Gastroesophageal sphincter (tissue), 4 donors: ENCODE results near the gene GNL3. TPM values are rescaled to one million over a fixed set of nuclear protein-coding genes. Genes with fewer than 3 reads are reported as not detected.

ENCODE experiments used
- ATAC-seq: fragments of 150-250 bp; one replicate; pipeline ENCODE4 v1.9.1; 2016; ENCODE audit warnings: mild to moderate bottlenecking, moderate library complexity
- H3K27ac ChIP-seq, 4 donors: fragments of 200-600 bp; sonication (generic) in 3 of 4; 1 replicate in 3 of 4; 2 replicates in 1 of 4; pipeline ENCODE4 v1.5.1; 2016 to 2019
- H3K27me3 ChIP-seq: fragments of 200-600 bp; sonication (generic); one replicate; pipeline ENCODE4 v1.5.1; 2019
- H3K36me3 ChIP-seq, 2 donors: fragments of 200-600 bp; sonication (generic); one replicate each; pipeline ENCODE4 v1.5.1; 2019; ENCODE audit warnings: control low read depth in 1 of 2
- H3K4me1 ChIP-seq, 3 donors: fragments of 200-600 bp; sonication (generic); 1 replicate in 2 of 3; 2 replicates in 1 of 3; pipeline ENCODE4 v1.5.1; 2016 to 2019; ENCODE audit warnings: control low read depth in 2 of 3
- H3K4me3 ChIP-seq, 2 donors: fragments of 200-600 bp; sonication (generic); one replicate each; pipeline ENCODE4 v1.5.1; 2019; ENCODE audit warnings: mild to moderate bottlenecking in 1 of 2, moderate library complexity in 1 of 2
- H3K9me3 ChIP-seq, 3 donors: fragments of 200-600 bp; sonication (generic); one replicate each; pipeline ENCODE4 v1.5.1; 2017 to 2019; ENCODE audit warnings: control low read depth in 2 of 3
- CTCF ChIP-seq, 4 experiments: fragments of 200-600 bp in 2 of 4; fragments of 450-650 bp in 2 of 4; sonication (generic) in 1 of 4; IDR thresholded peaks; one replicate each; pipeline ENCODE4 v1.5.1; 2017 to 2019; ENCODE audit warnings: antibody characterized with exemption in 4 of 4, mild to moderate bottlenecking in 2 of 4, moderate library complexity in 2 of 4
- EP300 ChIP-seq: sonication (generic); formaldehyde crosslinking; IDR thresholded peaks from one replicate; pipeline ENCODE4 v1.6.1; 2017; ENCODE audit warnings: antibody characterized with exemption, mild to moderate bottlenecking
- POLR2A ChIP-seq, 2 donors: fragments of 450-650 bp; IDR thresholded peaks; one replicate each; pipeline ENCODE4 v1.6.1; 2017; ENCODE audit warnings: antibody characterized with exemption in 2 of 2, mild to moderate bottlenecking in 2 of 2, moderate library complexity in 1 of 2
- POLR2AphosphoS5 ChIP-seq: sonication (generic); formaldehyde crosslinking; IDR thresholded peaks from one replicate; pipeline ENCODE4 v1.6.1; 2017; ENCODE audit warnings: antibody characterized with exemption
- WGBS, 2 donors: methylation state at CpG; one replicate each; pipeline ENCODE4 v1.1.5; 2018; ENCODE audit warnings: low coverage in 1 of 2; 5-methylcytosine and 5-hydroxymethylcytosine counted together
- total RNA-seq, 4 donors: library from RNA; depleted of rRNA; stranded (reverse); fragments of >200 nt; gene quantifications; one replicate each; pipeline ENCODE4 v1.1.0, GENCODE V29; 2016

Gene GNL3
- total RNA-seq, 4 donors from 2014 or later: 36.4 to 83.7 (median 51.7) TPM

- no peak overlapping the region for H3K27ac ChIP-seq
- H3K4me1 ChIP-seq: peaks cover 4 to 27% (median 8%) of the 10 kb centered on the region in 3 donors
- ATAC-seq: no peak
- peaks cover 0 to 47% of the 10 kb centered on the region in 2 donors for H3K36me3 ChIP-seq
- no peak overlapping the region for H3K4me3 ChIP-seq
- H3K9me3 ChIP-seq: no peaks in the 10 kb centered on the region
- no peaks in the 10 kb centered on the region for H3K27me3 ChIP-seq
- TF ChIP-seq CTCF (IDR thresholded peaks at IDR 0.05) (no peak), EP300 (no peak), POLR2AphosphoS5 (no peak), POLR2A (IDR thresholded peaks at IDR 0.05) (no peak)
- WGBS, 2 donors: 75 to 84% methylated on average over 1 to 2 of the region's 2 CpGs
These were observed 24.7 kb downstream of the GNL3 start for GRCh38 chr3:52710512-52710911.

- 91 to 97% methylated on average over 5 to 11 of the region's 17 CpGs for WGBS, 2 donors
- Histone ChIP-seq H3K4me1 (peaks cover 0 to 16% (median 2%) of the 10 kb centered on the region in 3 donors), H3K9me3 (no peaks in the 10 kb centered on the region), H3K36me3 (peaks cover 0 to 52% of the 10 kb centered on the region in 2 donors), H3K27me3 (no peaks in the 10 kb centered on the region), H3K27ac (no peak overlapping the region), H3K4me3 (no peak overlapping the region)
- TF ChIP-seq CTCF (IDR thresholded peaks at IDR 0.05) (no peak), EP300 (no peak)
- no peak for ATAC-seq
These were observed 26.7 kb downstream of the GNL3 start for GRCh38 chr3:52712291-52713212.

GRCh38 chr3:52714335-52715302 lies 28.8 kb downstream of the GNL3 start:
- Histone ChIP-seq H3K36me3 (peaks cover 0 to 44% of the 10 kb centered on the region in 2 donors), H3K4me3 (no peak overlapping the region), H3K9me3 (no peaks in the 10 kb centered on the region), H3K27me3 (no peaks in the 10 kb centered on the region), H3K27ac (no peak overlapping the region), H3K4me1 (peaks cover 0 to 8% (median 0%) of the 10 kb centered on the region in 3 donors)
- TF ChIP-seq POLR2AphosphoS5: no peak
- no peak for TF ChIP-seq POLR2A (IDR thresholded peaks at IDR 0.05)
- TF ChIP-seq CTCF (IDR thresholded peaks at IDR 0.05): no peak
- TF ChIP-seq EP300: no peak
- 45 to 58% methylated on average over 4 to 6 of the region's 39 CpGs for WGBS, 2 donors
- no peak for ATAC-seq

- no peak for ATAC-seq
- TF ChIP-seq CTCF (IDR thresholded peaks at IDR 0.05) (no peak), POLR2A (IDR thresholded peaks at IDR 0.05) (no peak), EP300 (no peak), POLR2AphosphoS5 (no peak)
These were observed 30.0 kb downstream of the GNL3 start for GRCh38 chr3:52715714-52716305.

More at GRCh38 chr3:52715714-52716305, 30.0 kb downstream of the GNL3 start:
- Histone ChIP-seq H3K27ac (no peak overlapping the region), H3K36me3 (peaks cover 0 to 39% of the 10 kb centered on the region in 2 donors), H3K9me3 (no peaks in the 10 kb centered on the region), H3K27me3 (no peaks in the 10 kb centered on the region), H3K4me3 (no peak overlapping the region), H3K4me1 (peaks cover 0 to 8% (median 0%) of the 10 kb centered on the region in 3 donors)
- WGBS, 2 donors: 71 to 81% methylated on average over 1 to 6 of the region's 11 CpGs
